Right lobe of liver (tissue), 6 donors: ENCODE data around the gene NIPBL. TPM values are rescaled to one million over a fixed set of nuclear protein-coding genes. Genes with fewer than 3 reads are reported as not detected.

ENCODE experiments used
- ATAC-seq, 4 donors: fragments of 200-7000 bp; cut with Tn5 transposase; one replicate each; pipeline ENCODE4 v1.9.1; 2020; ENCODE audit warnings: mild to moderate bottlenecking in 4 of 4, moderate library complexity in 4 of 4
- DNase-seq, 3 donors: peaks; one replicate each; pipeline ENCODE4 v3.0.0-alpha.2; 2020
- H3K27ac ChIP-seq, 3 donors: fragments of 200-600 bp; one replicate each; pipeline ENCODE4 v1.8.0; 2022
- H3K27me3 ChIP-seq, 2 donors: fragments of 200-600 bp; one replicate each; pipeline ENCODE4 v1.8.0; 2022
- H3K36me3 ChIP-seq, 4 donors: fragments of 200-600 bp; sonication (generic) in 1 of 4; one replicate each; pipeline versions ENCODE4 v1.5.1 to v1.8.0; 2017 to 2022; ENCODE audit warnings: control low read depth in 1 of 4
- H3K4me1 ChIP-seq, 4 donors: fragments of 200-600 bp; sonication (generic) in 1 of 4; one replicate each; pipeline versions ENCODE4 v1.5.1 to v1.8.0; 2017 to 2022; ENCODE audit warnings: control low read depth in 1 of 4
- H3K4me3 ChIP-seq, 3 donors: fragments of 200-600 bp; one replicate each; pipeline ENCODE4 v1.8.0; 2022
- H3K9me3 ChIP-seq, 4 donors: fragments of 200-600 bp; sonication (generic) in 1 of 4; one replicate each; pipeline versions ENCODE4 v1.5.1 to v1.8.0; 2017 to 2022; ENCODE audit warnings: control low read depth in 1 of 4
- POLR2A ChIP-seq: fragments of 450-650 bp; IDR thresholded peaks from one replicate; pipeline ENCODE4 v1.6.1; 2017; ENCODE audit warnings: antibody characterized with exemption, mild to moderate bottlenecking
- WGBS: methylation state at CpG from one replicate; pipeline ENCODE4 v1.1.6; 2018; ENCODE audit warnings: low coverage, low lambda C conversion rate; ENCODE audit not compliant: insufficient coverage; ENCODE audit errors: missing lambda C conversion rate; 5-methylcytosine and 5-hydroxymethylcytosine counted together
- intact Hi-C, 2 donors: fragments of 100-400 bp; cut with DNase I; formaldehyde crosslinking; loops; one replicate each; pipeline versions ENCODE4 v1.11.2 to v1.14.1; 2022
- total RNA-seq, 6 experiments: library from RNA; depleted of rRNA in 2 of 6; stranded (reverse); fragments of >200 nt in 2 of 6; fragmentation: NEBNext Ultra II Directional in 3 of 6; extraction: Animal tissue kit (Norgen Biotek cat#: 25700) in 3 of 6; gene quantifications; one replicate each; pipeline versions ENCODE4 v1.1.0 to v1.2.4, GENCODE V29; 2016 to 2023
- TF ChIP-seq, protein P1 (sequence below), 4 donors: fragments of 200-600 bp in 3 of 4; fragments of 450-650 bp in 1 of 4; IDR thresholded peaks; one replicate each; pipeline versions ENCODE4 v1.5.1 to v1.8.0; 2016 to 2022; ENCODE audit warnings: antibody characterized with exemption in 4 of 4, mild to moderate bottlenecking in 2 of 4
- donor health status: DM: no; HTN: yes; CAD: no.
- donor health status: DM: no; HTN: no; CAD: no.
- donor health status: DM: no; HTN: no; CAD: no.
- donor health status: DM: no; HTN: yes; CAD: no.
- donor health status: DM: no; HTN: yes; CAD: no.

Gene NIPBL
- total RNA-seq, 6 experiments from 2014 or later: 16.0 to 29.2 (median 24.6) TPM

DNA sequence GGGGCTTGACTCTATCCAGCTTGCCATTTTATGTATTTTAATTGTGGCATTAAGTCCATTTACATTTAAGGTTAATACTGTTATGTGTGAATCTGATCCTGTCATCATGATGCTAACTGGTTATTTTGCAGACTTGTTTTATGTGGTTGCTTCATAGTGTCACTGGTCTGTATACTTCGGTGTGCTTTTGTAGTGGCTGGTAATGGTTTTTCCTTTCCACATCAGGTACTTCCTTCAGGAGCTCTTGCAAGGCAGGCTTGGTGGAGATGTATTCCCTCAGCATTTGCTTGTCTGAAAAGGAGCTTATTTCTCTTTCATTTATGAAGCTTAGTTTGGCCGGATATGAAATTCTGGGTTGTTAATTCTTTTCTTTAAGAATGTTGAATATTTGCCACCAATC is 226.7 kb downstream of the NIPBL start:
- TF ChIP-seq POLR2A: no peak
- TF ChIP-seq, protein P1, sequence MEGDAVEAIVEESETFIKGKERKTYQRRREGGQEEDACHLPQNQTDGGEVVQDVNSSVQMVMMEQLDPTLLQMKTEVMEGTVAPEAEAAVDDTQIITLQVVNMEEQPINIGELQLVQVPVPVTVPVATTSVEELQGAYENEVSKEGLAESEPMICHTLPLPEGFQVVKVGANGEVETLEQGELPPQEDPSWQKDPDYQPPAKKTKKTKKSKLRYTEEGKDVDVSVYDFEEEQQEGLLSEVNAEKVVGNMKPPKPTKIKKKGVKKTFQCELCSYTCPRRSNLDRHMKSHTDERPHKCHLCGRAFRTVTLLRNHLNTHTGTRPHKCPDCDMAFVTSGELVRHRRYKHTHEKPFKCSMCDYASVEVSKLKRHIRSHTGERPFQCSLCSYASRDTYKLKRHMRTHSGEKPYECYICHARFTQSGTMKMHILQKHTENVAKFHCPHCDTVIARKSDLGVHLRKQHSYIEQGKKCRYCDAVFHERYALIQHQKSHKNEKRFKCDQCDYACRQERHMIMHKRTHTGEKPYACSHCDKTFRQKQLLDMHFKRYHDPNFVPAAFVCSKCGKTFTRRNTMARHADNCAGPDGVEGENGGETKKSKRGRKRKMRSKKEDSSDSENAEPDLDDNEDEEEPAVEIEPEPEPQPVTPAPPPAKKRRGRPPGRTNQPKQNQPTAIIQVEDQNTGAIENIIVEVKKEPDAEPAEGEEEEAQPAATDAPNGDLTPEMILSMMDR (IDR thresholded peaks at IDR 0.05): no peak
- Histone ChIP-seq H3K9me3 (no peaks in the 10 kb centered on the region), H3K27me3 (no peaks in the 10 kb centered on the region), H3K27ac (no peak overlapping the region), H3K4me3 (no peak overlapping the region), H3K36me3 (peaks cover 0 to 4% (median 0%) of the 10 kb centered on the region in 4 donors), H3K4me1 (no peaks in the 10 kb centered on the region)
- DNase-seq: no peak
- 94% methylated on average over 2 of the region's 2 CpGs for WGBS
- intact Hi-C loops: no loop called here
- no peak for ATAC-seq

DNA sequence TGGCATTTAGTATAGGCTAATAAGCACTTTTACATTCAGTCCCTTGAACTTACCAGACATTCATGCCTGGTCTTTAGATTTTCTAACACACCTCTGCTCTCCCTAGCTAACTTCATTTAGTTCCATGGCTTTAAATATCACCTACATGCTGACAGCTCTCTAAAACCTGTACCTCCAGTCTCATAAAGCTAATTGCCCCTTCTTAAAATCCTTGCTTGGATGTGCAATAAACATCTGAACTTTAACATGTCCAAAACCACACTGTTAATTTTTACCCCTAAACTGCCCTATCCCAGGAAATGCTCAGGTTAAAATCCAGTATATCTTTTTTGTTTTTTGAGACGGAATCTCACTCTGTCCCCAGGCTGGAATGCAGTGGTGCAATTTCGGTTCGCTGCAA is 232.8 kb downstream of the NIPBL start:
- no peaks in the 10 kb centered on the region for H3K27me3 ChIP-seq
- H3K27ac ChIP-seq: no peak overlapping the region
- peaks cover 0 to 10% (median 1%) of the 10 kb centered on the region in 4 donors for H3K36me3 ChIP-seq
- TF ChIP-seq, protein P1 (IDR thresholded peaks at IDR 0.05): no peak
- H3K4me3 ChIP-seq: no peak overlapping the region
- H3K9me3 ChIP-seq: no peaks in the 10 kb centered on the region
- no peaks in the 10 kb centered on the region for H3K4me1 ChIP-seq
- 96% methylated on average over 3 of the region's 3 CpGs for WGBS
- DNase-seq: no peak
- intact Hi-C loops: no loop called here
- ATAC-seq: no peak

DNA sequence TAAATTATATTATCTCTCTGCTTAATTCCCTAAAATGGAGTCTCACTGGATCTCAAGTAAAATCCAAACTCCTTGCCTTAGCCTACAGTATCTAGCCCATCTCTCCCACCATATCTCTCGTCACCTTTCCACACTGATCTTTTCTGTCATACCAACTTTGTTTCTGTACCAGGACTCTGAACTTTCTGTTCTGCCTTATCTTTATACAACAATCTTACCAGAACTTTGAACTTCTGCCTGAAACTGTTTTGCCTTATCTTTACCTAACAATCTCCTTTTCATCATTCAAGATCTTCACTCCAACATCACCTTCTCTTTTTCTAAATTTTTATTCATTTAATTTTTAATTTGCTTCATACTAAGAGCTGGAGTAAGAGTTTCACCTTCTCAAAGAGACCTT is 233.6 kb downstream of the NIPBL start:
- no peak for ATAC-seq
- intact Hi-C loops: no loop called here
- H3K27ac ChIP-seq: no peak overlapping the region

DNA sequence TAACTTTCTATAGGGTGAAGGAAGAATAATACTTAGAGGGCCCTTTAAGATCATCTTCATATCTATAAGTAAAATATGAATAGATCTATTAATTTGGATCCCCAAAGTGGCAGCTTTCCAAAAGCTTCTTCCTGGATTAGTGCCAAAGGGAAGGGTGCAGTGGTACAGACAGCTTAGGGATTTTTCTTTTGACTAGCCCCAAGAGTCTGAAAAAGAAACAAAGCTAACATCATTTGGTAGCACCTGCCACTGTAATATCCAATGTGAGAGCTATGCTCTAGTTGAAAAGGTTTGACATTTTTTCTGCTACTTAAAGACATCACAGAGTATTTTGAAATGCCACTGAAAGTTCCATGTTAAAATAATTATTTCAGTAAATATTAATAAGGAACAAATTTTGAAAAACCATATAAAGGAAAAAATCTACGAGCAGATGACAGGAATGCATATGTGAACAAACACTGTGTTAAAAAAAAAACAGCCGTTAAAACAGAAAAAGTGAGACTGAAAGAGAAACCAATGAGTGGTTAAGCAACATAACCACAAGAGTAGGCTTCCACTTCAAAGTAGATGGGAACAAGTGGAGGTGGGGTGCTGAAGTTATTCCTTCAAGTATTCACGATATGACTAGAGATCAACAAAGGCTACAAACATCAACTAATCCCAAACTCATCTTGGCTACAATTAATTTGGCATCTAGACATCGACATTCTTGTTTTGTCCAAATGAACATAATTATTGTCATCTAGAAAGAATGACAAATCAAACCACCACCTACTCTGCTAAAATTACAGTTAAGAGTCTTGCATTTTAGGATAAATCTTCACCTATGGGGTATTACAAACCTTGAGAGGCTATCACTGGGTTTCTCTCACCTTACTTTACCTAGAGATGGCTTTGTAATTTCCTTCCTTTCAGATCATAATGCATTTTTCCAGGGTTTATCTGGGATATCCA is 235.1 kb downstream of the NIPBL start:
- no peak for ATAC-seq
- DNase-seq: no peak
- TF ChIP-seq, protein P1 (IDR thresholded peaks at IDR 0.05): no peak
- no peak for TF ChIP-seq POLR2A
- Histone ChIP-seq H3K27ac (no peak overlapping the region), H3K36me3 (peaks cover 0 to 9% (median 3%) of the 10 kb centered on the region in 4 donors), H3K4me3 (no peak overlapping the region), H3K4me1 (no peaks in the 10 kb centered on the region), H3K9me3 (no peaks in the 10 kb centered on the region), H3K27me3 (no peaks in the 10 kb centered on the region)
- 48% methylated on average over 4 of the region's 4 CpGs for WGBS
- intact Hi-C loops: no loop called here

More for the DNA sequence above, 233.6 kb downstream of the NIPBL start:
- H3K4me3 ChIP-seq: no peak overlapping the region
- no peak for TF ChIP-seq POLR2A
- TF ChIP-seq, protein P1 (IDR thresholded peaks at IDR 0.05): no peak
- WGBS: 100% methylated on average over 1 of the region's 1 CpG
- H3K4me1 ChIP-seq: no peaks in the 10 kb centered on the region
- peaks cover 0 to 9% (median 3%) of the 10 kb centered on the region in 4 donors for H3K36me3 ChIP-seq
- DNase-seq: no peak
- H3K9me3 ChIP-seq: no peaks in the 10 kb centered on the region
- no peaks in the 10 kb centered on the region for H3K27me3 ChIP-seq
